CD4-positive, alpha-beta T cell (primary cell): ENCODE data around the gene CDK18. TPM values are rescaled to one million over a fixed set of nuclear protein-coding genes. Genes with fewer than 3 reads are reported as not detected.

Experiments used
- ATAC-seq: fragments of 200-7000 bp; cut with Tn5 transposase; one replicate; pipeline ENCODE4 v1.10.0; 2022; ENCODE audit warnings: mild to moderate bottlenecking; ENCODE audit not compliant: poor library complexity
- CTCF ChIA-PET: fragments of 350-600 bp; sonication (Branson Sonifier 250); formaldehyde crosslinking; loops from one replicate; lab custom pipeline; 2021; ENCODE audit warnings: antibody characterized with exemption, inconsistent platforms; lab: Charles Lee
- POLR2A ChIA-PET: fragments of 350-600 bp; sonication (Branson Sonifier 250); formaldehyde crosslinking; loops from one replicate; lab custom pipeline; 2021; ENCODE audit warnings: antibody characterized with exemption, inconsistent platforms; lab: Charles Lee
- DNase-seq, 14 experiments: peaks; one replicate each; pipeline ENCODE4 v3.0.0-alpha.2; 2013 to 2020; ENCODE audit warnings: mixed read lengths in 2 of 14
- H3K27ac ChIP-seq, 2 donors: one replicate each; pipeline versions ENCODE4 v1.5.1 to v1.7.0; 2013; ENCODE audit warnings: low read length in 2 of 2, low read depth in 1 of 2, mild to moderate bottlenecking in 1 of 2
- H3K27me3 ChIP-seq, 2 experiments: 1 replicate in 1 of 2; 2 replicates in 1 of 2; pipeline versions ENCODE4 v1.6.1 to v1.7.0; 2013; ENCODE audit warnings: low read length in 2 of 2, control low read depth in 1 of 2, mild to moderate bottlenecking in 1 of 2, moderate library complexity in 1 of 2; ENCODE audit not compliant: insufficient read depth in 2 of 2, control insufficient read depth in 1 of 2
- H3K36me3 ChIP-seq: one replicate; pipeline ENCODE4 v1.6.1; 2013; ENCODE audit warnings: low read length, control low read depth; ENCODE audit not compliant: insufficient read depth
- H3K4me1 ChIP-seq: one replicate; pipeline ENCODE4 v1.6.1; 2013; ENCODE audit warnings: low read length, control low read depth; ENCODE audit not compliant: insufficient read depth
- H3K4me3 ChIP-seq: one replicate; pipeline ENCODE4 v1.5.1; 2013; ENCODE audit warnings: mild to moderate bottlenecking, low read length, moderate library complexity
- H3K9me3 ChIP-seq, 2 experiments: 1 replicate in 1 of 2; 2 replicates in 1 of 2; pipeline versions ENCODE4 v1.6.1 to v1.7.0; 2013; ENCODE audit warnings: low read length in 2 of 2, mild to moderate bottlenecking in 2 of 2, control low read depth in 1 of 2, moderate library complexity in 1 of 2; ENCODE audit not compliant: control insufficient read depth in 1 of 2, insufficient read depth in 1 of 2
- H3K27ac Mint-ChIP-seq: one replicate; pipeline ENCODE4 v1.8.0; 2020; ENCODE audit warnings: mixed read lengths
- H3K27me3 Mint-ChIP-seq: one replicate; pipeline ENCODE4 v1.8.0; 2021; ENCODE audit warnings: mixed read lengths
- H3K36me3 Mint-ChIP-seq: one replicate; pipeline ENCODE4 v1.8.0; 2021; ENCODE audit warnings: low read depth, mixed read lengths
- H3K4me1 Mint-ChIP-seq: one replicate; pipeline ENCODE4 v1.8.0; 2021; ENCODE audit warnings: low read depth, mixed read lengths
- H3K4me3 Mint-ChIP-seq: one replicate; pipeline ENCODE4 v1.8.0; 2020; ENCODE audit warnings: mild to moderate bottlenecking, mixed read lengths
- H3K9me3 Mint-ChIP-seq: one replicate; pipeline ENCODE4 v1.8.0; 2020; ENCODE audit warnings: mixed read lengths
- CTCF ChIP-seq: fragments of 200-600 bp; IDR thresholded peaks from one replicate; pipeline ENCODE4 v1.8.0; 2022; ENCODE audit warnings: antibody characterized with exemption, mild to moderate bottlenecking
- intact Hi-C, 2 experiments: fragments of 100-400 bp; cut with DNase I in 1 of 2; cut with micrococcal nuclease in 1 of 2; formaldehyde crosslinking; loops; one replicate each; pipeline versions ENCODE4 v1.15.1 to v1.9.0; 2023 to 2025; cut with DNase I, micrococcal nuclease
- total RNA-seq, 174 experiments: library from RNA in 2 of 174; stranded (reverse) in 2 of 174; gene quantifications; one replicate each; pipeline ENCODE4 v1.2.3 and lab custom pipeline; 2021 to 2026

The CDK18 gene
- total RNA-seq, 2 experiments from 2014 or later: 1.6 to 2.7 TPM

GRCh38 chr1:205565799-205566198, 61.3 kb downstream of the CDK18 start:
- ChIA-PET CTCF (no interaction called here), POLR2A (no interaction called here)
- Histone ChIP-seq H3K4me1 (peaks cover 6% of the 10 kb centered on the region), H3K36me3 (no peaks in the 10 kb centered on the region), H3K27ac (no peak overlapping the region), H3K27me3 (peaks cover 34 to 51% of the 10 kb centered on the region in 2 experiments), H3K4me3 (no peak overlapping the region), H3K9me3 (peaks cover 4 to 13% of the 10 kb centered on the region in 2 experiments)
- intact Hi-C loops: no loop called here
- peaks cover 7% of the 10 kb centered on the region for H3K9me3 Mint-ChIP-seq
- no peak overlapping the region for H3K4me3 Mint-ChIP-seq
- no peaks in the 10 kb centered on the region for H3K4me1 Mint-ChIP-seq
- peaks cover 75% of the 10 kb centered on the region for H3K27me3 Mint-ChIP-seq
- TF ChIP-seq CTCF: no peak
- H3K27ac Mint-ChIP-seq: no peak overlapping the region
- DNase-seq (peak in 1 of 14 experiments; percentile 5), ATAC-seq (no peak)
- no peaks in the 10 kb centered on the region for H3K36me3 Mint-ChIP-seq

- Mint-ChIP-seq H3K27me3 (peaks cover 75% of the 10 kb centered on the region), H3K4me1 (no peaks in the 10 kb centered on the region), H3K4me3 (no peak overlapping the region), H3K9me3 (no peaks in the 10 kb centered on the region), H3K36me3 (no peaks in the 10 kb centered on the region), H3K27ac (no peak overlapping the region)
- H3K4me1 ChIP-seq: peaks cover 6% of the 10 kb centered on the region
- ATAC-seq (no peak), DNase-seq (peak in 1 of 14 experiments; percentile 24)
- peaks cover 0 to 5% of the 10 kb centered on the region in 2 experiments for H3K9me3 ChIP-seq
- no peak overlapping the region for H3K27ac ChIP-seq
- ChIA-PET POLR2A (no interaction called here), CTCF (no interaction called here)
- TF ChIP-seq CTCF: no peak
- no peak overlapping the region for H3K4me3 ChIP-seq
- H3K27me3 ChIP-seq: peaks cover 34 to 65% of the 10 kb centered on the region in 2 experiments
- intact Hi-C loops: no loop called here
- no peaks in the 10 kb centered on the region for H3K36me3 ChIP-seq
Measured at GRCh38 chr1:205567716-205568115, 63.2 kb downstream of the CDK18 start.

GRCh38 chr1:205568135-205568468, 63.6 kb downstream of the CDK18 start:
- Mint-ChIP-seq H3K27ac (no peak overlapping the region), H3K9me3 (no peaks in the 10 kb centered on the region), H3K4me3 (peak overlapping the region; percentile 54), H3K27me3 (peaks cover 73% of the 10 kb centered on the region), H3K36me3 (no peaks in the 10 kb centered on the region), H3K4me1 (no peaks in the 10 kb centered on the region)
- ChIA-PET CTCF (no interaction called here), POLR2A (interaction anchor here (0.6 kb wide), 1 partner anchor 75 kb away, joined by 3 read pairs; no protein-coding TSS in a partner anchor)
- no peaks in the 10 kb centered on the region for H3K36me3 ChIP-seq
- peak in 1 of 14 experiments; percentile 6 for DNase-seq
- no peak overlapping the region for H3K4me3 ChIP-seq
- H3K27ac ChIP-seq: no peak overlapping the region
- intact Hi-C loops: no loop called here
- no peak for TF ChIP-seq CTCF
- peaks cover 0 to 3% of the 10 kb centered on the region in 2 experiments for H3K9me3 ChIP-seq
- H3K27me3 ChIP-seq: peaks cover 34 to 66% of the 10 kb centered on the region in 2 experiments
- peaks cover 6% of the 10 kb centered on the region for H3K4me1 ChIP-seq
- ATAC-seq: no peak
